H1 (cell line): ENCODE measurements around the gene MBNL1. TPM values are rescaled to one million over a fixed set of nuclear protein-coding genes. Genes with fewer than 3 reads are reported as not detected.

Experiments used
- CTCF ChIA-PET: fragments of 300-600 bp; sonication (Branson Sonifier 250); formaldehyde crosslinking; loops from one replicate; lab custom pipeline; 2021; ENCODE audit not compliant: partially characterized antibody; lab: Charles Lee
- POLR2A ChIA-PET: fragments of 300-600 bp; sonication (Branson Sonifier 250); formaldehyde crosslinking; loops from one replicate; lab custom pipeline; 2021; ENCODE audit warnings: inconsistent platforms; ENCODE audit not compliant: partially characterized antibody; lab: Charles Lee
- DNase-seq, 2 experiments: peaks; one replicate each; pipeline versions ENCODE4 v3.0.0 to v3.0.0-alpha.2; 2010 to 2022; ENCODE audit warnings: low spot score in 2 of 2, low read depth in 1 of 2, mixed read lengths in 1 of 2
- FAIRE-seq: peaks from 2 replicates; lab custom pipeline; 2011; peaks lifted over from hg19 to GRCh38; lab: Jason Lieb, UNC
- H2AFZ ChIP-seq: 2 replicates; pipeline ENCODE4 v1.8.1; 2012; ENCODE audit warnings: low read length, inconsistent platforms
- H2AK5ac ChIP-seq: 2 replicates; pipeline ENCODE4 v1.6.1; 2013; ENCODE audit warnings: low read depth, low read length
- H2BK120ac ChIP-seq: replicated peaks from 2 replicates; pipeline ENCODE3; 2013; ENCODE audit warnings: low read depth, low read length, inconsistent platforms
- H2BK12ac ChIP-seq: 2 replicates; pipeline ENCODE4 v1.6.1; 2013; ENCODE audit warnings: low read depth, low read length
- H2BK15ac ChIP-seq: 2 replicates; pipeline ENCODE4 v1.6.1; 2013; ENCODE audit warnings: low read length
- H2BK20ac ChIP-seq: 2 replicates; pipeline ENCODE4 v1.6.1; 2013; ENCODE audit warnings: low read length
- H2BK5ac ChIP-seq: 2 replicates; pipeline ENCODE4 v1.6.1; 2013; ENCODE audit warnings: low read depth, low read length
- H3K14ac ChIP-seq: 2 replicates; pipeline ENCODE4 v1.6.1; 2013; ENCODE audit warnings: inconsistent platforms; ENCODE audit not compliant: insufficient read length
- H3K18ac ChIP-seq: 2 replicates; pipeline ENCODE4 v1.6.1; 2013; ENCODE audit warnings: low read length; ENCODE audit errors: extremely low read depth
- H3K23ac ChIP-seq: 2 replicates; pipeline ENCODE4 v1.6.1; 2013; ENCODE audit warnings: inconsistent platforms; ENCODE audit not compliant: insufficient read length
- H3K23me2 ChIP-seq: 2 replicates; pipeline ENCODE4 v1.6.1; 2013; ENCODE audit warnings: low read depth, low read length
- H3K27ac ChIP-seq: 2 replicates; pipeline ENCODE4 v1.6.1; 2011; ENCODE audit warnings: low read depth, low read length, inconsistent platforms
- H3K27me3 ChIP-seq, 4 experiments: replicated peaks in 1 of 4; 1 replicate in 1 of 4; 2 replicates in 3 of 4; pipeline versions ENCODE4 v1.6.1 to v1.8.1; 2011 to 2013; ENCODE audit warnings: low read length in 3 of 4, mild to moderate bottlenecking in 3 of 4, inconsistent platforms in 2 of 4, mixed read lengths in 2 of 4, moderate library complexity in 1 of 4; ENCODE audit not compliant: control insufficient read depth in 3 of 4, insufficient read depth in 3 of 4; ENCODE audit errors: extremely low read depth in 1 of 4
- H3K36me3 ChIP-seq, 4 experiments: 2 replicates each; pipeline versions ENCODE4 v1.6.1 to v1.8.1; 2011 to 2013; ENCODE audit warnings: mild to moderate bottlenecking in 4 of 4, low read length in 3 of 4, moderate library complexity in 2 of 4, control low read depth in 1 of 4, inconsistent platforms in 1 of 4; ENCODE audit not compliant: insufficient read depth in 4 of 4, control insufficient read depth in 2 of 4
- H3K4ac ChIP-seq: replicated peaks from 2 replicates; pipeline ENCODE3; 2013; ENCODE audit warnings: low read length, low read depth, mixed read lengths, inconsistent platforms; ENCODE audit not compliant: insufficient read length
- H3K4me1 ChIP-seq, 4 experiments: replicated peaks in 1 of 4; 1 replicate in 1 of 4; 2 replicates in 3 of 4; pipeline versions ENCODE4 v1.6.1 to v1.8.1; 2011 to 2013; ENCODE audit warnings: low read length in 3 of 4, inconsistent platforms in 2 of 4, mixed read lengths in 1 of 4; ENCODE audit not compliant: insufficient read depth in 4 of 4, control insufficient read depth in 3 of 4
- H3K4me2 ChIP-seq, 2 experiments: 2 replicates each; pipeline versions ENCODE4 v1.6.1 to v1.8.1; 2011 to 2013; ENCODE audit warnings: low read depth in 2 of 2, low read length in 2 of 2, control low read depth in 1 of 2, inconsistent platforms in 1 of 2, mild to moderate bottlenecking in 1 of 2; ENCODE audit not compliant: insufficient read depth in 1 of 2
- H3K4me3 ChIP-seq, 4 experiments: fragments of 200-600, 300-600 bp in 1 of 4; sonication (generic), shearing (Covaris generic), sonication (Bioruptor Twin) in 1 of 4; 2 replicates each; pipeline versions ENCODE4 v1.5.1 to v1.8.1; 2011 to 2016; ENCODE audit warnings: low read length in 4 of 4, low read depth in 3 of 4, control low read depth in 2 of 4, inconsistent platforms in 2 of 4, mild to moderate bottlenecking in 2 of 4, mixed read lengths in 1 of 4, moderate library complexity in 1 of 4; ENCODE audit not compliant: insufficient read depth in 2 of 4; ENCODE audit errors: extremely low read depth in 1 of 4
- H3K56ac ChIP-seq: replicated peaks from 2 replicates; pipeline ENCODE3; 2013; ENCODE audit warnings: low read depth, mild to moderate bottlenecking, mixed read lengths, low read length, inconsistent platforms; ENCODE audit not compliant: insufficient read length
- H3K79me1 ChIP-seq: 2 replicates; pipeline ENCODE4 v1.6.1; 2013; ENCODE audit warnings: low read depth, low read length, control low read depth
- H3K79me2 ChIP-seq, 2 experiments: 2 replicates each; pipeline versions ENCODE4 v1.6.1 to v1.8.1; 2012 to 2013; ENCODE audit warnings: low read length in 2 of 2, mild to moderate bottlenecking in 2 of 2, inconsistent platforms in 1 of 2; ENCODE audit not compliant: insufficient read depth in 2 of 2, control insufficient read depth in 1 of 2
- H3K9ac ChIP-seq, 4 experiments: replicated peaks in 1 of 4; 1 replicate in 1 of 4; 2 replicates in 3 of 4; pipeline versions ENCODE4 v1.6.1 to v1.8.1; 2011 to 2013; ENCODE audit warnings: low read depth in 3 of 4, low read length in 3 of 4, control low read depth in 2 of 4, mild to moderate bottlenecking in 2 of 4, moderate library complexity in 2 of 4, inconsistent platforms in 1 of 4; ENCODE audit errors: extremely low read depth in 1 of 4
- H3K9me3 ChIP-seq, 2 experiments: 2 replicates each; pipeline versions ENCODE4 v1.6.1 to v1.8.1; 2012 to 2013; ENCODE audit warnings: mild to moderate bottlenecking in 2 of 2, moderate library complexity in 2 of 2, control low read depth in 1 of 2, inconsistent platforms in 1 of 2, low read depth in 1 of 2, low read length in 1 of 2, mixed read lengths in 1 of 2; ENCODE audit not compliant: insufficient read depth in 2 of 2
- H4K20me1 ChIP-seq, 2 experiments: replicated peaks in 1 of 2; 2 replicates each; pipeline versions ENCODE3 to v1.8.1; 2011 to 2013; ENCODE audit warnings: inconsistent platforms in 2 of 2, low read length in 2 of 2, mild to moderate bottlenecking in 1 of 2; ENCODE audit not compliant: insufficient read depth in 2 of 2, control insufficient read depth in 1 of 2
- H4K5ac ChIP-seq: 2 replicates; pipeline ENCODE4 v1.6.1; 2013; ENCODE audit warnings: low read length, low read depth, mixed read lengths, inconsistent platforms; ENCODE audit not compliant: insufficient read length
- H4K8ac ChIP-seq: 2 replicates; pipeline ENCODE4 v1.8.0; 2013; ENCODE audit warnings: mild to moderate bottlenecking, moderate library complexity, low read length, inconsistent platforms; ENCODE audit not compliant: insufficient read depth; ENCODE audit errors: extremely low read depth
- H4K91ac ChIP-seq: replicated peaks from 2 replicates; pipeline ENCODE3; 2013; ENCODE audit warnings: low read length, mixed read lengths, inconsistent platforms; ENCODE audit not compliant: insufficient read length
- CEBPB ChIP-seq: IDR thresholded peaks from 2 replicates; pipeline ENCODE4 v1.6.1; 2012; ENCODE audit warnings: low read depth, low read length
- EZH2 ChIP-seq: fragments of 200-600 bp; sonication (generic); IDR thresholded peaks from 2 replicates; pipeline ENCODE4 v1.7.1; 2012; ENCODE audit warnings: low read depth, mild to moderate bottlenecking, moderate library complexity, low read length, inconsistent platforms; ENCODE audit not compliant: severe bottlenecking
- HDAC6 ChIP-seq: IDR thresholded peaks from one replicate; pipeline ENCODE4 v1.7.1; 2012; ENCODE audit warnings: low read depth, mild to moderate bottlenecking, inconsistent platforms, low read length, moderate library complexity
- JUN ChIP-seq: IDR thresholded peaks from 2 replicates; pipeline ENCODE4 v1.6.1; 2011; ENCODE audit warnings: low read depth, mild to moderate bottlenecking, improper control_type of control experiment, low read length
- KDM4A ChIP-seq: IDR thresholded peaks from one replicate; pipeline ENCODE4 v1.7.1; 2012; ENCODE audit warnings: low read depth, mild to moderate bottlenecking, moderate library complexity, low read length, inconsistent platforms; ENCODE audit not compliant: severe bottlenecking
- NRF1 ChIP-seq: IDR thresholded peaks from 2 replicates; pipeline ENCODE4 v1.6.1; 2011; ENCODE audit warnings: mild to moderate bottlenecking, low read depth, low read length, improper control_type of control experiment
- RBBP5 ChIP-seq: IDR thresholded peaks from 2 replicates; pipeline ENCODE4 v1.7.1; 2012; ENCODE audit warnings: low read depth, mild to moderate bottlenecking, inconsistent platforms, low read length, moderate library complexity, borderline replicate concordance
- SP4 ChIP-seq: IDR thresholded peaks from 2 replicates; pipeline ENCODE4 v1.6.1; 2012; ENCODE audit warnings: low read length, inconsistent platforms
- WGBS, 2 experiments: shearing (Covaris generic) in 1 of 2; methylation state at CpG; one replicate each; pipeline versions ENCODE4 v1.1.6 to v1.1.7; 2013 to 2015; ENCODE audit warnings: low lambda C conversion rate in 2 of 2, mixed read lengths in 2 of 2, inconsistent platforms in 1 of 2, low coverage in 1 of 2, missing lambda C conversion rate in 1 of 2; ENCODE audit not compliant: insufficient replicate concordance in 2 of 2, insufficient coverage in 1 of 2, insufficient read length in 1 of 2; ENCODE audit errors: extremely low coverage in 1 of 2, missing lambda C conversion rate in 1 of 2; 5-methylcytosine and 5-hydroxymethylcytosine counted together
- polyA plus RNA-seq, 7 experiments: library from polyadenylated mRNA; depleted of rRNA in 3 of 7; stranded (reverse) in 5 of 7; unstranded in 2 of 7; fragments of >200 nt in 5 of 7; fragments of 200-250 nt in 2 of 7; gene quantifications; 1 replicate in 5 of 7; 2 replicates in 1 of 7; 4 replicates in 1 of 7; pipeline versions ENCODE4 v1.2.1 to v1.2.3, GENCODE V29; 2011 to 2013; ENCODE audit warnings: missing spikeins in 2 of 7, mixed read lengths in 2 of 7
- total RNA-seq: library from RNA; stranded (reverse); fragmentation: NEBNext Ultra II Directional; extraction: Animal tissue kit (Norgen Biotek cat#: 25700); gene quantifications from 2 replicates; pipeline ENCODE4 v1.2.1, GENCODE V29; 2021

The MBNL1 gene
- total and polyA plus RNA-seq, 2 of the 8 experiments (the other 6 are each of a cell fraction or from before 2014, with no cell fraction given): 5.0 to 16.4 TPM

DNA sequence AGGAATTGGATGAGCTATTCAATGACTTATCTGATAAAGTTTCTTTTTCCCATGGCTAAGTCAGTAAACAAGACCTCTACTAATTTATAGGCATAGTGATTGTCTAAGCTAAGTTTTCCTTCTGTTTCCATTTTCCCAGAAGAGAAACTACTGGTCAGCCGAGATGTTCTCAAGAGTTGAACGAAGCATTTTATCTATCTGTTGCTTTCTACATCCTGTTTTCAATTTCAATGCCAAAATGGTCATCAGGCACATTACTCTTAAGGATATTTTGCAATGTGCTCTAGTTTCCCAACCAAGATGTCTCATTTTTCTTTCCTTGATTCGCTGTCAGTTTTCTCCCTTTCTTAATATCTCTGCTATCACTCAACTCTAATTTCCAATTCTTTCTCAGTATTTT is 228.7 kb downstream of the MBNL1 start:
- Histone ChIP-seq H4K20me1 (no peaks in the 10 kb centered on the region), H2BK15ac (no peak overlapping the region), H3K14ac (no peak overlapping the region), H2AK5ac (no peak overlapping the region), H3K9me3 (no peaks in the 10 kb centered on the region), H2BK120ac (no peak overlapping the region), H2BK5ac (no peak overlapping the region), H3K79me1 (no peaks in the 10 kb centered on the region), H3K4me3 (no peak overlapping the region), H3K27me3 (no peaks in the 10 kb centered on the region), H4K5ac (no peak overlapping the region), H3K27ac (no peak overlapping the region), H3K4ac (no peak overlapping the region), H3K4me1 (peaks cover 0 to 4% (median 2%) of the 10 kb centered on the region in 4 experiments; a peak in 1 of 7 replicates), H3K56ac (no peak overlapping the region), H3K23me2 (no peaks in the 10 kb centered on the region), H2BK20ac (no peak overlapping the region), H3K36me3 (no peaks in the 10 kb centered on the region), H3K23ac (no peak overlapping the region), H3K9ac (no peak overlapping the region), H4K91ac (no peak overlapping the region), H4K8ac (no peak overlapping the region), H3K79me2 (no peaks in the 10 kb centered on the region), H3K4me2 (no peak overlapping the region), H2AFZ (peak overlapping the region; percentile 66; the same call in 1 of the 2 replicates), H3K18ac (no peak overlapping the region), H2BK12ac (no peak overlapping the region)
- no peak for DNase-seq
- POLR2A ChIA-PET: no interaction called here
- TF ChIP-seq JUN (no peak), RBBP5 (no peak), EZH2 (no peak), SP4 (no peak), HDAC6 (no peak), CEBPB (no peak), NRF1 (no peak), KDM4A (no peak)
- CTCF ChIA-PET: interaction anchor here (1.1 to 3.0 kb wide), 4 partner anchors 10 to 77 kb away, joined by 4 to 10 read pairs (median 7); no protein-coding TSS in a partner anchor
- 53% methylated on average over 3 of the region's 3 CpGs; no CpG with 5 or more reads in 1 of the 2 experiments for WGBS, 2 experiments
- no peak for FAIRE-seq
